Stimulated activated CD4-positive, alpha-beta T cell treated with anti-CD3 and anti-CD28 coated beads, Interleukin-2, amount 100 ng/mL, for 48 hours (primary cell): ENCODE results near the gene CDKAL1.
A peak's percentile ranks its signal among the peaks of the same experiment; 100 is the strongest.

Source experiments
- DNase-seq, 2 donors: peaks; one replicate each; pipeline ENCODE4 v3.0.0-alpha.2; 2020

Gene CDKAL1

GRCh38 chr6:20933057-20933788, 399.0 kb downstream of the CDKAL1 start:
- no peak for DNase-seq

DNA sequence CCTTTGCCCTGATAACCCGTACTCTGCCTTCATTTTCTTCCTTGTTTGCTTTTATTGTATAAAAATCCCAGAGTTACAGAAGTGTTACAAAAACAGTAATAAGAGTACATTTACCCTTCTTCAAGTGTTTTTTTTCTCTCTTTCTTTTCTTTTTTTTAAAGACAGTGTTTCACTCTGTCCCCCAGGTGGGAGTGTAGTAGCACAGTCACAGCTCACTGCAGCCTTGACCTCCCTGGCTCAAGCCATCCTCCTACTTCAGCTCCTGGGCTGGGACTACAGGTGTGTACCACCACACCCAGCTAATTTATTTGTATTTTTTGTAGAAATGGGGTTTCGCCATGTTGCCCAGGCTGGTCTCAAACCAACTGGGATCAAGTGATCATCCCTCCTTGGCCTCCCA, 402.7 kb downstream of the CDKAL1 start:
- no peak for DNase-seq

DNA sequence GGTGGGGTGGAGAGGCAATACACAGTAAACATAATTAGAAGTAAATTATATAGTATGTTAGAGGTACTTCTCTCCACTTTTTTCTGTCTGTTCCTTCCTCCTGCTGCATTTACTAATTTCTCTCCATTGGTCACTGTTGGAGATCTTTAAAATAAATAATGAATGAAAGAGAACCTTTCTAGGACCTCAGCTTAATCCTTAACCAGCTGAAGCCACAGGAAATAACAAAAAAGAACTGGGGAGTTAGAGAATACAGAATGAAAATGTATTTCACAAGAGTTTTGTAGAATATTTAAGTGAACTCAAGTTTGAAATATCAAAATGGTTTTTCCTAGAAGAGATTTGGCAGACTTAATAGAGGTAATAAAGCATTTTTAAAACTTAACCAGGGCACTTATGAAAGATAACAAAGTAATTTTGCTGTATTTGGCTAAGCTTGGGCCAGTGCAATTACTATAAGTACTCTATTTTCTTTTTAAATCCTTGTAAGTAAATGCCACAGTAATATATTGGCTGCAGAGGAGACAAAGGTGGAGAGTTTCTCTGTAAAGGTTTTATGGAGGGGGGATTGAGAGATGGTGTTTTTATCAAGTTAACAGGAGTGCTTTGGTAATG, 405.0 kb downstream of the CDKAL1 start:
- no peak for DNase-seq

- DNase-seq: no peak
Observed at GRCh38 chr6:20943040-20943627, 408.9 kb downstream of the CDKAL1 start.

- DNase-seq: no peak
Observed at GRCh38 chr6:20943922-20944321, 409.7 kb downstream of the CDKAL1 start.

- DNase-seq: peak in 1 of 2 donors; percentile 0
Observed at GRCh38 chr6:20946022-20946421, 411.8 kb downstream of the CDKAL1 start.

GRCh38 chr6:20946890-20947289, 412.6 kb downstream of the CDKAL1 start:
- DNase-seq: no peak

- no peak for DNase-seq
Observed at GRCh38 chr6:20947977-20948376, 413.7 kb downstream of the CDKAL1 start.

GRCh38 chr6:20948556-20948955, 414.3 kb downstream of the CDKAL1 start:
- DNase-seq: no peak

GRCh38 chr6:20949138-20949537, 414.9 kb downstream of the CDKAL1 start:
- DNase-seq: no peak

- no peak for DNase-seq
Observed at GRCh38 chr6:20952699-20953474, 418.6 kb downstream of the CDKAL1 start.

DNA sequence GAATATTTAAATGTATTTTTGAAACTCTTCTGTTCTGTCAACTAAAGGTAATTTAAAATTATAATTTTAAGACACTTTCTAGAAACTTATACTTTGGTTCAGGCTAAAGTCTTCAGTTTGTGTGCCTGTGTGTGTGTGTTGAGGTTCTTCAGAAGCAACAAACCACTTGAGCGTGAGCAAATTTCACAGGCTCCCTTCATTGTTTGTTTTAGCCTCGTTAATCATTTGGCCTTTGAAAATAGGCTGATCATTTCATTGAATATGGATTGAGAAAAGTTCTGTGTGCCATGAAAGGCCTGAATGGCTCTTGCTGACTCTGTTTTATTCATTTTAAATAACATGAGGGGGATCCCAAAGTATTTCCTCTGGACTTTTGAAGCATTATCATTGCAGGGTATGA, 420.1 kb downstream of the CDKAL1 start:
- DNase-seq: no peak

- DNase-seq: no peak
Observed at GRCh38 chr6:20955131-20955530, 420.9 kb downstream of the CDKAL1 start.

GRCh38 chr6:20955751-20956150, 421.5 kb downstream of the CDKAL1 start:
- DNase-seq: no peak

DNA sequence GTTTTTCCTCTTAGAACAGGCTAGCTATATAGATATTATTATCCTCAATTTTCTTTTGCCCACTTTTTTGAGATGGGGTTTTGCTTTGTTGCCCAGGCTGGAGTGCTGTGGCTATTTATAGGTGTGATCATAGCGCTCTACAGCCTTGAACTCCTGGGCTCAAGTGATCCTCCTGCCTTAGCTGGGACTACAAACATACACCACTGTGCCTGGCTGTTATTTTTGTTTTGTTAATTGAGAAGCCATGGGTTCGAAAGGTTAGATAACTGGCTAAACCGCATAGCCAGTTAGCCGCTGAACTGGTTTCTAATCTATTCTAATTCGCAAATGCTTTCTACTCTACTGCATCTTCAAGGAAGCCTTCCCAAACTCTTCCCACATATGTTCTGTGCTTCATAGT, 425.8 kb downstream of the CDKAL1 start:
- no peak for DNase-seq

- DNase-seq: no peak
Observed at GRCh38 chr6:20965276-20965675, 431.0 kb downstream of the CDKAL1 start.

DNA sequence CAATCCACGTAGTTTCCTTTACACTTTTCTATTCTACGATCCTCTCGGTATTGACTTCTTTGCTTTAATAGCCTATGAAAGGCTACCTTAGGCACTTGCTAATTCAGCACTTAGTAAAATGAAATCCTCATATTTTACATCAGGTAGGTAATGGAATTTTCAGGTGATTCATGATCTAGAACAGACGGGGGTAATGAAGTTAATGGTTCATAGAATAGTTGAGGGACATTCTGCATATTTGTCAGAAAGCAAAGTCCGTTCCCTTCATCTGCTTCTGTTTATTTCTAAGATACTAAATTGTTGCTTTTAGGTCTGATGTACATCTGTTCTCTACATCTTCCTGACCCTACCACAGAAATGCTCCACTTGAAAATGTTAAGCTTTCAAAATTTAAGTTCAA, 431.7 kb downstream of the CDKAL1 start:
- no peak for DNase-seq

- DNase-seq: no peak
Observed at GRCh38 chr6:20969551-20969950, 435.3 kb downstream of the CDKAL1 start.

DNA sequence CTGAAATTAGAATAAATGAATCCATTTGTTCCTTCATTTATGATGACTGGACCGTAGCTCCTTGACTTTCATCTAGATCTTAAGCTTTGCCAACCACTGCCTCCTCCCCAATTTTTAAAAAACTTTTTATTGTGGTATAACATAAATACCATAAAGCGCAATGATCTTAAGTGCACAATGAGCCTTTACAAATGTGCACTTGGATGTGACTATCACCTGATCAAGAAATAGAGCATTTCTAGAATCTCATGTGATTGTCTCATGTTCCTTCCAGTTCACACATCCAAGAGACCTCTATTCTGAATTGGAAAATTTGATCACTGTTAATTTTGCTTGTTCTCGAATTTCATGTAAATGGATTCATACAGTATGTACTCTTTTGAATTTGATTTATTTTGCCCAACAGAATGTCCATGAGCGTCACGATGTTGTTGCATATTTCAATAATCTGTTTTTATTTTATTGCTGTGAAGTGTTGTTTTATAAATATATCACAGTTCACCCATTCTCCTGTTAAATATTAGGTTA, 442.2 kb downstream of the CDKAL1 start:
- DNase-seq: no peak

DNA sequence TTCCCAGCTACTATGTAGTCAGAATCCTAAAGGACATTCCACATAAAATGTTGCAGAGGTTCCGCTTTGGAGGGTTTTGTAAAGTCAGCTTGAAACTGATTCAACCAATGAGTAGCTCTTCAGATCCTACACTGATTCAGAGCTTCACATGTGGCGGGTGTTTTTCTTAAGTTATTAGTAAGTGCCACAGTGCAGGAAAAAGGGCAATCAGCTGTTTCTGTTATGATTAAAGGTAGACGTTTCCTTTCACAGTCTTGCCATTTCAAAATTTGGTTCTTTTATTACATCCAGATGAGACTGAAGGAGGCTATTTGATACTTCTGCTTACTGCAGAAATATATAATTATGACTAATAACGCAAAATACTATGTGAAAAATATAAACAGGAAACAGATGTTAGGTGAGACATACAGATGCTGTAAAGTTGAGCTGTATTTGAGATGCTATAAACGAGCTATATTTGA, 443.9 kb downstream of the CDKAL1 start:
- no peak for DNase-seq

- DNase-seq: no peak
Observed at GRCh38 chr6:20979076-20979475, 444.8 kb downstream of the CDKAL1 start.

- no peak for DNase-seq
Observed at GRCh38 chr6:20983961-20984360, 449.7 kb downstream of the CDKAL1 start.

DNA sequence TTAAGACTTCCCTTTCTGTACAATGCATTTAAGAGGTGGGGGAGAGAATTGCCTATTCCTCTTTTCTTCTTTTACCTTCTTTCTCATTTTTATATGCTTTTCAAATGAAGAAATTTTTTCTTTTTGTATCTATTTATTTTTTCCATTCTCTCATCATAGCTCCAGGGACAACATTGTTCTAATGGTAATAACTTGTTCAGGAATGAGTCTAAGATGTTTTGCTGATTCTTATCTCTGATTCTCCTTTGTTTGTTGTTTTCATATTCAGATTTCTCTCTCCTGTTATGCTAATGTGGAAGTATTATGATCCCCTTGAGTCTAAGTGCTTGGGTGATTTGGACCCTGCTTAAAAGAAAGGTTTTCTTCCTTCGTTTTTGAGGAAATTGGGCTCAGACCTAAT, 451.6 kb downstream of the CDKAL1 start:
- DNase-seq: no peak
